ENCODE results near the gene TAOK3. TPM values are rescaled to one million over a fixed set of nuclear protein-coding genes. Genes with fewer than 3 reads are reported as not detected.
"Not testable (repeated sequence)": the region's sequence is repeated elsewhere in the genome, so short reads cannot be mapped to it uniquely, and the experiment has no call there.

The TAOK3 gene
- polyA plus RNA-seq, 1 experiment: 56.4 TPM

DNA sequence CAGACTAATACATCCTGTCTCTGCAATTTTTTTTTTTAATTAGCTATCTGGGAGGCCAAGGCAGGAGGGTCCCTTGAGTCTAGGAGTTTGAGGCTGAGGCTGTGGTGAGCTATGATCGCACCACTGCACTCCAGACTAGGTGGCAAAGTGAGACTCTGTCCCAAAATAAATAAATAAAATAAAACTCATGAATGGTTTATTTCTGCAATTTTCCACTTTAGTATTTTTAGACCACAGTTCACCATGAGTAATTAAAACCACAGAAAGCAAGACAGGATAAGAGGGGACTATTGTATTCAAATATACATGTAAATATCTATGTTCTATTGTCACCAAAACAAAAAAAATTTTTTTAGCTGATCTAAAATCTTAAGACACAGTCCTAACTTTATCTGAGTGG, 17.8 kb downstream of the TAOK3 start:
- H3K27ac ChIP-seq (ENCODE audit: low read depth, low read length): no peak overlapping the region
- CTCF ChIA-PET: interaction anchor here (0.6 to 6.0 kb wide), 2 partner anchors 22 to 64 kb away, joined by 4 to 59 read pairs; partner anchors contain the start of gene SUDS3
- POLR2A ChIA-PET: no interaction called here

GRCh38 chr12:118354503-118354902, 18.2 kb downstream of the TAOK3 start:
- H3K27ac ChIP-seq (ENCODE audit: low read depth, low read length); POLR2A ChIA-PET; DNase-seq (ENCODE audit: low read depth, low spot score): not testable (repeated sequence)

More for the DNA sequence above, 17.8 kb downstream of the TAOK3 start:
- no peak for DNase-seq (ENCODE audit: low read depth, low spot score)
- Histone ChIP-seq H3K4me3 (ENCODE audit: low read depth, low read length) (no peak overlapping the region), H3K27me3 (ENCODE audit: control insufficient read depth, insufficient read depth, low read length) (no peaks in the 10 kb centered on the region), H3K9me3 (ENCODE audit: control insufficient read depth, insufficient read depth, low read length) (no peaks in the 10 kb centered on the region; the same call in none of the 2 replicates)
- TF ChIP-seq, protein P1, sequence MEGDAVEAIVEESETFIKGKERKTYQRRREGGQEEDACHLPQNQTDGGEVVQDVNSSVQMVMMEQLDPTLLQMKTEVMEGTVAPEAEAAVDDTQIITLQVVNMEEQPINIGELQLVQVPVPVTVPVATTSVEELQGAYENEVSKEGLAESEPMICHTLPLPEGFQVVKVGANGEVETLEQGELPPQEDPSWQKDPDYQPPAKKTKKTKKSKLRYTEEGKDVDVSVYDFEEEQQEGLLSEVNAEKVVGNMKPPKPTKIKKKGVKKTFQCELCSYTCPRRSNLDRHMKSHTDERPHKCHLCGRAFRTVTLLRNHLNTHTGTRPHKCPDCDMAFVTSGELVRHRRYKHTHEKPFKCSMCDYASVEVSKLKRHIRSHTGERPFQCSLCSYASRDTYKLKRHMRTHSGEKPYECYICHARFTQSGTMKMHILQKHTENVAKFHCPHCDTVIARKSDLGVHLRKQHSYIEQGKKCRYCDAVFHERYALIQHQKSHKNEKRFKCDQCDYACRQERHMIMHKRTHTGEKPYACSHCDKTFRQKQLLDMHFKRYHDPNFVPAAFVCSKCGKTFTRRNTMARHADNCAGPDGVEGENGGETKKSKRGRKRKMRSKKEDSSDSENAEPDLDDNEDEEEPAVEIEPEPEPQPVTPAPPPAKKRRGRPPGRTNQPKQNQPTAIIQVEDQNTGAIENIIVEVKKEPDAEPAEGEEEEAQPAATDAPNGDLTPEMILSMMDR (IDR thresholded peaks at IDR 0.05; ENCODE audit: low read depth, low read length): no peak

DNA sequence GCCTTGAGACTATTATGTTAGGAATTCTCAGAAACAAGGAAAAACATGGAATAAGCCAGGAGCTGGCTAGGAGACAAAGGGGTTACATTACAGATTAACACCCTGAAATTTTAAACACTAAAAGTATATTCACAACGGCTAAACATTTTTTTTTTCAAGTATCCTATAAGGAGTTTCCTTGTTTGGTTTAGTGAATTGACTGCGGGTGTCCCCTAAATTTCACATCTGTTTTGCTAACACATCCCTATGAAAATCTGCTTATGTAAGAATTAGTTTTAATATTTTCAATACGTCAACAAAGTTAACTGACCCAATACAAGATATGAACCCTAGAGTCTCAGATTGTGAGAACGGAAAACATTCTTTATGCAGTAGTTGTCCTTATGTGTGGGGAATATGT, 19.0 kb downstream of the TAOK3 start:
- Histone ChIP-seq H3K4me3 (ENCODE audit: low read depth, low read length) (no peak overlapping the region), H3K9me3 (ENCODE audit: control insufficient read depth, insufficient read depth, low read length) (no peaks in the 10 kb centered on the region; the same call in none of the 2 replicates), H3K27ac (ENCODE audit: low read depth, low read length) (no peak overlapping the region), H3K27me3 (ENCODE audit: control insufficient read depth, insufficient read depth, low read length) (no peaks in the 10 kb centered on the region)
- ChIA-PET CTCF (interaction anchor here (0.6 to 1.7 kb wide), 5 partner anchors 22 to 172 kb away, joined by 3 to 9 read pairs (median 4); partner anchors contain the start of gene SUDS3), POLR2A (no interaction called here)
- DNase-seq (ENCODE audit: low read depth, low spot score): no peak
- TF ChIP-seq, protein P1 (IDR thresholded peaks at IDR 0.05; ENCODE audit: low read depth, low read length): no peak

More at GRCh38 chr12:118354503-118354902, 18.2 kb downstream of the TAOK3 start:
- H3K4me3 ChIP-seq (ENCODE audit: low read depth, low read length); H3K9me3 ChIP-seq (ENCODE audit: control insufficient read depth, insufficient read depth, low read length); H3K27me3 ChIP-seq (ENCODE audit: control insufficient read depth, insufficient read depth, low read length): not testable (repeated sequence)
- CTCF ChIA-PET: interaction anchor here (6.0 kb wide), 1 partner anchor 23 kb away, joined by 59 read pairs; the partner anchor contains the start of gene SUDS3

- ChIA-PET CTCF (interaction anchor here (2.3 kb wide), 1 partner anchor 25 kb away, joined by 6 read pairs; no protein-coding TSS in a partner anchor), POLR2A (no interaction called here)
- Histone ChIP-seq H3K4me3 (ENCODE audit: low read depth, low read length) (no peak overlapping the region), H3K27ac (ENCODE audit: low read depth, low read length) (no peak overlapping the region), H3K9me3 (ENCODE audit: control insufficient read depth, insufficient read depth, low read length) (no peaks in the 10 kb centered on the region; the same call in none of the 2 replicates), H3K27me3 (ENCODE audit: control insufficient read depth, insufficient read depth, low read length) (no peaks in the 10 kb centered on the region)
- TF ChIP-seq, protein P1 (IDR thresholded peaks at IDR 0.05; ENCODE audit: low read depth, low read length): no peak
- DNase-seq (ENCODE audit: low read depth, low spot score): no peak
Observed at GRCh38 chr12:118350908-118351559, 21.7 kb downstream of the TAOK3 start.

GRCh38 chr12:118347916-118348315, 24.8 kb downstream of the TAOK3 start:
- DNase-seq (ENCODE audit: low read depth, low spot score): no peak
- Histone ChIP-seq H3K27ac (ENCODE audit: low read depth, low read length) (no peak overlapping the region), H3K27me3 (ENCODE audit: control insufficient read depth, insufficient read depth, low read length) (no peaks in the 10 kb centered on the region), H3K9me3 (ENCODE audit: control insufficient read depth, insufficient read depth, low read length) (no peaks in the 10 kb centered on the region; the same call in 1 of the 2 replicates), H3K4me3 (ENCODE audit: low read depth, low read length) (no peak overlapping the region)
- CTCF ChIA-PET: no interaction called here
- TF ChIP-seq, protein P1 (IDR thresholded peaks at IDR 0.05; ENCODE audit: low read depth, low read length): no peak
- POLR2A ChIA-PET: interaction anchor here (0.7 kb wide), 1 partner anchor 10 kb away, joined by 4 read pairs; no protein-coding TSS in a partner anchor
